Heart right ventricle (tissue), 16 donors: Measurements from ENCODE around the gene H2AZ2. TPM values are rescaled to one million over a fixed set of nuclear protein-coding genes. Genes with fewer than 3 reads are reported as not detected.
"Not testable (repeated sequence)": the region's sequence is repeated elsewhere in the genome, so short reads cannot be mapped to it uniquely, and the experiment has no call there.

ENCODE experiments used
- ATAC-seq, 8 donors: fragments of 200-7000 bp; cut with Tn5 transposase; one replicate each; pipeline ENCODE4 v1.9.1; 2020; ENCODE audit warnings: mild to moderate bottlenecking in 8 of 8, moderate library complexity in 8 of 8, moderate number of reproducible peaks in 1 of 8
- DNase-seq, 2 donors: peaks; one replicate each; pipeline ENCODE4 v3.0.0-alpha.2; 2020
- H3K27ac ChIP-seq, 10 donors: fragments of 200-600 bp; sonication (generic) in 2 of 10; one replicate each; pipeline versions ENCODE4 v1.5.0 to v1.8.0; 2020 to 2022; ENCODE audit warnings: mild to moderate bottlenecking in 3 of 10
- H3K27me3 ChIP-seq, 7 donors: fragments of 200-600 bp; one replicate each; pipeline ENCODE4 v1.8.0; 2021 to 2022; ENCODE audit warnings: mild to moderate bottlenecking in 2 of 7
- H3K36me3 ChIP-seq, 9 donors: fragments of 200-600 bp; sonication (generic) in 1 of 9; one replicate each; pipeline versions ENCODE4 v1.5.0 to v1.8.0; 2020 to 2022; ENCODE audit warnings: mild to moderate bottlenecking in 2 of 9
- H3K4me1 ChIP-seq, 9 donors: fragments of 200-600 bp; sonication (generic) in 1 of 9; one replicate each; pipeline versions ENCODE4 v1.5.0 to v1.8.0; 2020 to 2022; ENCODE audit warnings: mild to moderate bottlenecking in 4 of 9
- H3K4me3 ChIP-seq, 10 donors: fragments of 200-600 bp; sonication (generic) in 2 of 10; one replicate each; pipeline versions ENCODE4 v1.5.0 to v1.8.0; 2020 to 2022; ENCODE audit warnings: mild to moderate bottlenecking in 7 of 10, moderate library complexity in 2 of 10
- H3K9me3 ChIP-seq, 11 donors: fragments of 200-600 bp in 10 of 11; sonication (generic) in 2 of 11; one replicate each; pipeline versions ENCODE4 v1.5.0 to v1.8.0; 2013 to 2022; ENCODE audit warnings: mild to moderate bottlenecking in 2 of 11, control low read depth in 1 of 11, moderate library complexity in 1 of 11
- CTCF ChIP-seq, 9 donors: fragments of 200-600 bp; sonication (generic) in 2 of 9; IDR thresholded peaks; one replicate each; pipeline versions ENCODE4 v1.5.0 to v1.8.0; 2021 to 2022; ENCODE audit warnings: antibody characterized with exemption in 9 of 9, mild to moderate bottlenecking in 5 of 9, moderate library complexity in 1 of 9
- WGBS, 2 donors: extraction: QIAGEN DNeasy Blood & Tissue Kit; methylation state at CpG; one replicate each; pipeline ENCODE4 v1.1.7; 2013; ENCODE audit warnings: inconsistent platforms in 1 of 2; 5-methylcytosine and 5-hydroxymethylcytosine counted together
- intact Hi-C, 10 donors: fragments of 100-400 bp; cut with DNase I; formaldehyde crosslinking; loops; one replicate each; pipeline versions ENCODE4 v1.11.1 to v1.14.2; 2022
- polyA plus RNA-seq, 2 donors: library from polyadenylated mRNA; stranded (reverse); fragments of 200-250 nt; gene quantifications; one replicate each; pipeline ENCODE4 v1.2.3, GENCODE V29; 2013
- total RNA-seq, 10 donors: library from RNA; stranded (reverse); fragmentation: NEBNext Ultra II Directional in 3 of 10; extraction: Animal tissue kit (Norgen Biotek cat#: 25700) in 3 of 10; gene quantifications; one replicate each; pipeline versions ENCODE4 v1.2.1 to v1.2.4, GENCODE V29; 2021 to 2023
- donor health status: Arrhythmogenic right ventricular cardiomyopathy.
- donor health status: ischemic (EF 13 %, LVEDD 7.1; RV severe dilation, severe dysfunction).
- donor health status: healthy with polysubstance abuse.
- donor health status: DM: no; HTN: yes; CAD: no.
- donor health status: DM: no; HTN: no; CAD: no.
- donor health status: ischemic (EF 25% LVEDD 6.9; RV normal size, moderate dysfunction).
- donor health status: ischemic (EF 25% LVEDD 5.7; RV mildly dilated, moderate dysfunction).
- donor health status: healthy.
- donor health status: DM: yes; HTN: yes; CAD: no.
- donor health status: Ischemic cardiomyopathy.
- donor health status: ischemic (EF 35%, LVEDD 5.7; RV mildly dilated, moderate dysfunction).
- donor health status: nonischemic (EF 11% LVEDD 7.7; RV severe dilation, severe dysfunction).
- donor health status: DM: yes; HTN: yes; CAD: no.
- donor health status: PGD.
- donor health status: ischemic (EF 29% LVEDD 5.4; RV normal size, mild dysfunction).
- donor health status: nonischemic (EF 23%, LVEDD 6.1; RV moderate dilation, normal function).

H2AZ2 gene
- total and polyA plus RNA-seq, 12 donors, result 109 to 280 (median 257) TPM

DNA sequence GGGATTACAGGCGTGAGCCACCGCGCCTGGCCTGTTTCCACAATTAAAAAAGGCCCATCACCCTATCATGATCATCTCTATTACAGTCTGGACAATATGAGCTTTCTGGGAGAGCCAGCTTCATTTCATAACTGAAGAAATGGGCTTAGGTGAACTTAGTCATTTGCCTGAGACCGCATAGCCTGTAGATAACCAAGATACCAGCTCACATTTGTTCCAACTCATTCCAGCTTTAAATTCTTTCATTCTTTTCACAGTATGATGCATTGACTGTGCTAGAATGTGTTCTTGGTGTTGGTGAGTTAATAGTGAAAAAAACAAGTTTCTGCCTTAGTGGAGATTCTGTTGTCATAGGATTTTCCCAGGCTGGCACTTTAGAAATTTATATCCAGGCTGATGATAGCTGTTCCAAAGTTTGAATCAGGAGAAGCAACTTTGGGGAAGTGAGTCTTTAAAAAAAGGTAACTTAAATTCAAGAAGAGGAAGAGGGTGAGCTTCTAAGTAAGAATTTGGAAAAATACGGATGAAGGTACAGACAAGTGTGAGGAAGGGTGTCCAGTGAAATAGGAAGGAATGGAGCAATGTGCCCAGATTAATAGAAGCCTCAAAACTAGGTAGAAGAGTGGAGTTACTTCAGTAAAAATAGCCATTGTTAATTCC lies 2.1 kb upstream of the H2AZ2 start:
- intact Hi-C loops, result loop anchor here in 9 of 10 donors (2.0 to 10.0 kb wide), 13 partner anchors 32 to 285 kb away; partner anchors contain the start of genes PPIA (in 4 of the 9), OGDH (in 2 of the 9), PURB (in 2 of the 9) and TMED4 (in 2 of the 9)
- Histone ChIP-seq H3K4me3 (no peak overlapping the region), H3K4me1 (peaks cover 0 to 29% (median 22%) of the 10 kb centered on the region in 9 donors), H3K36me3 (no peaks in the 10 kb centered on the region), H3K27ac (no peak overlapping the region), H3K27me3 (no peaks in the 10 kb centered on the region), H3K9me3 (no peaks in the 10 kb centered on the region)
- 84 to 86% methylated on average over 5 of the region's 5 CpGs for WGBS, 2 donors
- DNase-seq (no peak), ATAC-seq (no peak)
- no peak for TF ChIP-seq CTCF (IDR thresholded peaks at IDR 0.05)

- TF ChIP-seq CTCF (IDR thresholded peaks at IDR 0.05), result no peak
- Histone ChIP-seq H3K27ac (peak overlapping the region in 3 of 10 donors; percentile 86 to 96 (median 89)), H3K9me3 (no peaks in the 10 kb centered on the region), H3K4me1 (peaks cover 0 to 35% (median 28%) of the 10 kb centered on the region in 9 donors), H3K36me3 (no peaks in the 10 kb centered on the region), H3K4me3 (peak overlapping the region in 5 of 10 donors; percentile 59 to 77 (median 69)), H3K27me3 (no peaks in the 10 kb centered on the region)
- no peak for DNase-seq
- intact Hi-C loops, result loop anchor here in 9 of 10 donors (2.0 to 10.0 kb wide), 12 partner anchors 33 to 267 kb away; partner anchors contain the start of genes PPIA (in 4 of the 9), OGDH (in 2 of the 9), TMED4 (in 2 of the 9) and PURB (in 1 of the 9)
- ATAC-seq, result no peak
- 76 to 77% methylated on average over 10 of the region's 10 CpGs for WGBS, 2 donors
Measured at GRCh38 chr7:44849259-44849884, 1.5 kb upstream of the H2AZ2 start.

DNA sequence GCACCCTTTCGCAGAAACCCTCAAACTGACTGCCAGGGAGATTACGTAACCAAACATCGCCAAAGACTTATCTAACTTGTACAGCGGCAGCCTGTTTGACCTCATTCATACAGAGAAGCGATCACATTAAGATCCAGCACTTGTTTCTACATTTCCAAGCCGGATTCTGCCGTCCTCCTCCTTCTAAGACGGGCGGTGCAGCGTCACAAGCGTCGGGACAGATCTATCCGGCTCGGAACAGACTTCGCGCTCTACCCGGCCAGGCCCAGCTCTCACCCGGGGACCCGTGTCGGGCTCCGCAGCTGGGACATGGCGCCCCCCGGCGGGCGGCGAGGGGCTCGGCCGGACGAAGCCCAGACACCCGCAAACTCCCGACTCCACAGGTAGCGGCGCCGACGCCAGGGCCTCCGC lies 373 bp downstream of the H2AZ2 start:
- Histone ChIP-seq H3K27ac (peak overlapping the region; percentile 86 to 99 (median 96)), H3K9me3 (no peaks in the 10 kb centered on the region), H3K4me1 (peaks cover 0 to 53% (median 38%) of the 10 kb centered on the region in 9 donors), H3K27me3 (no peaks in the 10 kb centered on the region), H3K4me3 (peak overlapping the region; percentile 58 to 77 (median 66)), H3K36me3 (peaks cover 0 to 9% (median 0%) of the 10 kb centered on the region in 9 donors)
- WGBS, 2 donors, result 0% methylated on average over 36 of the region's 36 CpGs
- peak; percentile 87 to 90 for DNase-seq
- ATAC-seq, result peak; percentile 68 to 87 (median 82)
- intact Hi-C loops, result loop anchor here (1.0 to 10.0 kb wide), 16 partner anchors 35 to 265 kb away; partner anchors contain the start of genes PPIA (in 6 of the 10), TMED4 (in 4 of the 10), OGDH (in 3 of the 10) and PURB (in 2 of the 10)
- peak; percentile 79 to 99 (median 92) for TF ChIP-seq CTCF (IDR thresholded peaks at IDR 0.05)

DNA sequence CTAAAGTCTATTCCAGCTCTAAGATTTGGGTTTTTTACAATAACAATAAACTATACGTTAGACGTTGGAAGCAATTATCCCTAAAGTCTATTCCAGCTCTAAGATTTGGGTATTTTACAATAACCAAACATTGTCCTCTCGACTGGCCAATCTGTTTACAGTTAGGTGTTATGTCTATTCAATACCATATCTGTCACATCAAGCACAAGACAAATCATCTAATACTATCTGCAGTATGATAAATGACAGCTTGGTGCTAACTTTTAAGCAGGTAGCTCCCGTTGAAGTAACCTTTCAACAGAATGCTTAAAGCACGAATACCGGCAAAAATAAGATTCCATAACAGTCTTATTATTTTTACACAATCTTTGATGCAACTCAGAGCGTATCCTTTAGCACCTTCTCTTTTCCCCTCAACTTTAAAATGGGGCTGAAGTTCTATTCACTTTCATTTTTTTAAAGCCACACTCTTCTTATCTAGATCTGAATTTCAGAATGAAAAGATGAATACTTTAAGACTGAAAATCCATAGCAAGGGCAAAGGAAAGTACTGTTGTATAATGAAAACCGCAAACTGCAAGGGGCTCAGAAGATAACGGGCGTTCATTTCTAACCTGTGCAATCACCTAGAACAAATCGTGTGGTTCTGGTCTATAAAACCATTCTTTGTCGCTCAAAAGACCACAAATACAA lies 925 bp downstream of the H2AZ2 start:
- intact Hi-C loops, result loop anchor here (1.0 to 10.0 kb wide), 16 partner anchors 35 to 265 kb away; partner anchors contain the start of genes PPIA (in 6 of the 10), TMED4 (in 4 of the 10), OGDH (in 3 of the 10) and PURB (in 2 of the 10)
- no peak for ATAC-seq
- peak overlapping the region; percentile 86 to 99 (median 96) for H3K27ac ChIP-seq
- WGBS, 2 donors, result 0 to 1% methylated on average over 12 of the region's 12 CpGs
- H3K4me3 ChIP-seq, result peak overlapping the region; percentile 58 to 77 (median 66)
- H3K9me3 ChIP-seq, result no peaks in the 10 kb centered on the region
- H3K36me3 ChIP-seq, result peaks cover 0 to 15% (median 0%) of the 10 kb centered on the region in 9 donors
- H3K27me3 ChIP-seq, result no peaks in the 10 kb centered on the region
- TF ChIP-seq CTCF (IDR thresholded peaks at IDR 0.05), result no peak
- peaks cover 0 to 58% (median 43%) of the 10 kb centered on the region in 9 donors for H3K4me1 ChIP-seq
- no peak for DNase-seq

GRCh38 chr7:44846390-44846789 lies 1.5 kb downstream of the H2AZ2 start:
- H3K27me3 ChIP-seq, ATAC-seq, DNase-seq, H3K9me3 ChIP-seq: not testable (repeated sequence)
- 49 to 57% methylated on average over 11 of the region's 11 CpGs for WGBS, 2 donors
- intact Hi-C loops, result loop anchor here (2.0 to 10.0 kb wide), 14 partner anchors 36 to 264 kb away; partner anchors contain the start of genes PPIA (in 6 of the 10), TMED4 (in 4 of the 10), OGDH (in 2 of the 10) and PURB (in 2 of the 10)
- peaks cover 0 to 64% (median 47%) of the 10 kb centered on the region in 9 donors for H3K4me1 ChIP-seq
- H3K4me3 ChIP-seq, result peak overlapping the region in 9 of 10 donors; percentile 58 to 77 (median 68)
- peak overlapping the region in 9 of 10 donors; percentile 90 to 99 (median 96) for H3K27ac ChIP-seq
- H3K36me3 ChIP-seq, result peaks cover 0 to 19% (median 3%) of the 10 kb centered on the region in 9 donors
